Measurements from ENCODE around the gene HSPA8.

The HSPA8 gene

DNA sequence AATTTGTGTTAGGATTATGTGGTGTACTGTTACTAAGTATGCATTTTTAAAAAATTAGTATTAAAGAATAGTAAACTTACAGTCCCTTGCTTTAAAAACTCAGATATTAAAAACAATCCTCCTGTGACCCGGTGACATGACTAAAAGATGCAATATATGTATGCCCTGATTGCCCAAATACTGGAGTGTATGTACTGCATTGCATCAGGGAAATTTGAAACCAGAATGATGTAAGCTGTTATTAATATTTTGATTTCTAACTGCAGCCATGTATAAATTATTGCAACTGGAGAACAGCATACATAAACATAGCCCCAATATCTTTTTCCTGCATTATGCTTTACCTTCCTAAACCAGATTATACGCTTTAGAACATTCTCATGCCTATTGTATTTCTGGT is 3.7 kb upstream of the HSPA8 start:
- DNase-seq (ENCODE audit: low spot score): no peak
- Histone ChIP-seq H4K91ac (ENCODE audit: low read depth, low read length, poor library complexity) (no peak overlapping the region), H3K27me3 (ENCODE audit: control insufficient read depth in 3 of 3, insufficient read depth in 3 of 3, low read depth in 1 of 3, low read length in 3 of 3) (no peaks in the 10 kb centered on the region), H3K79me1 (ENCODE audit: low read depth, low read length) (no peaks in the 10 kb centered on the region), H2AFZ (ENCODE audit: low read length) (no peak overlapping the region), H3K14ac (ENCODE audit: low read length) (no peak overlapping the region), H3K4me2 (ENCODE audit: insufficient read depth, low read length, poor library complexity, severe bottlenecking) (no peak overlapping the region), H3K18ac (ENCODE audit: low read length) (no peak overlapping the region), H3K27ac (replicated peaks; ENCODE audit: low read length) (no peak overlapping the region), H3K4me1 (ENCODE audit: control insufficient read depth in 2 of 2, insufficient read depth in 1 of 2, low read depth in 1 of 2, low read length in 2 of 2) (peaks cover 0 to 12% of the 10 kb centered on the region in 2 donors), H3K36me3 (replicated peaks in 1 of 2; ENCODE audit: control insufficient read depth in 2 of 2, insufficient read depth in 2 of 2, low read length in 2 of 2) (peaks cover under 1 to 11% of the 10 kb centered on the region in 2 donors), H2AK5ac (ENCODE audit: low read depth, low read length) (no peak overlapping the region), H3K9ac (ENCODE audit: low read depth, low read length, poor library complexity) (no peak overlapping the region), H2BK15ac (ENCODE audit: low read length) (no peak overlapping the region), H3K4ac (ENCODE audit: low read length) (no peak overlapping the region), H3K23ac (ENCODE audit: low read depth, low read length, poor library complexity) (no peak overlapping the region), H2BK120ac (ENCODE audit: low read depth, low read length) (no peak overlapping the region), H3K4me3 (ENCODE audit: low read length in 2 of 2) (no peak overlapping the region), H4K8ac (ENCODE audit: low read depth, low read length) (no peak overlapping the region), H2BK12ac (ENCODE audit: low read length) (no peak overlapping the region), H3K9me3 (replicated peaks in 1 of 2; ENCODE audit: control insufficient read depth in 2 of 2, insufficient read depth in 1 of 2, low read depth in 1 of 2, low read length in 2 of 2) (no peaks in the 10 kb centered on the region), H2BK5ac (ENCODE audit: low read length) (no peak overlapping the region)
- no CpG with 5 or more reads among the region's 2 CpGs for WGBS, 2 donors (ENCODE audit: extremely low coverage in 2 of 2, insufficient read length in 2 of 2, insufficient replicate concordance in 1 of 2)

DNA sequence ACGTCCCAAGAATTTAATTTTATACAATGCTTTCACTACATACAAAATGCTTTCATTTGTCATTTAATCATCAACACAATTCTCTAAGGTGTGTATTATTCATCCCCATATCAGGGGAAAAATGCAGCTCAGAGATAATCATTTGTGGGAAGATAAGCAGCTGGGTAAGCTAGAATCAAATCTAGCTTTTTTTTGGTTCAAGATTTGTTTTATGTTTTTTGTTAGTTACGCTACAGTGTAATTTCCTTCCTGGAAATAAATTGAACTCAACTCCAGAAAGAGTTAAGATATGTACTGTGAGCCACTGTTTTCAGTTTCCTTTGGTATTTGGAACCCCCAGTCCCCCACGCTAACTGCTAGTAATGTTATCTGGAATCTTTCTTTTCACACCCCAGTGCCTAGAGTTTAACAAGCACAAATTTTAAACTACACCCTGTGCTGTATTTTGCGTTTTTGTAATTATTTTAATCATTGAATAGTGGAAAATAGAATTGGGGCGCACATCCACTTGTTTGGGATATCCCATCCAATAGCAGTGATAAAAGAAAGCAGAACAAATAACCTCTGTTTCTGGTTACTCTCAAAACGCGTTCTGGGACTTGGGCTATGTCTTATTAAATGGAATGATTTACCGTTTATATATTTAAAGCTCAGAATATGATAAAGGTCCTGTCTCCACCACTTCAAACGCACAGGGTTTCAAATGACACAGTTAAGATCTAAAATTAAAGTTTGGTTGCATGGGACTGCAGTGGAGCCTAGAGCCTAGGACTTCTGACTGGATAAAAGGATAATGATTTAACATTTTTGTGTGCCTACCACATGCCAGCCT is 2.1 kb upstream of the HSPA8 start:
- no peak overlapping the region for H2AK5ac ChIP-seq (ENCODE audit: low read depth, low read length)
- H4K91ac ChIP-seq (ENCODE audit: low read depth, low read length, poor library complexity): no peak overlapping the region
- no peak for DNase-seq (ENCODE audit: low spot score)
- H4K8ac ChIP-seq (ENCODE audit: low read depth, low read length): no peak overlapping the region
- H2AFZ ChIP-seq (ENCODE audit: low read length): peak overlapping the region; percentile 79
- no peak overlapping the region for H2BK5ac ChIP-seq (ENCODE audit: low read length)
- peaks cover 3 to 21% of the 10 kb centered on the region in 2 donors for H3K4me1 ChIP-seq (ENCODE audit: control insufficient read depth in 2 of 2, insufficient read depth in 1 of 2, low read depth in 1 of 2, low read length in 2 of 2)
- no peak overlapping the region for H3K9ac ChIP-seq (ENCODE audit: low read depth, low read length, poor library complexity)
- no peak overlapping the region for H3K4ac ChIP-seq (ENCODE audit: low read length)
- H2BK12ac ChIP-seq (ENCODE audit: low read length): no peak overlapping the region
- no peak overlapping the region for H3K27ac ChIP-seq (replicated peaks; ENCODE audit: low read length)
- no peaks in the 10 kb centered on the region for H3K27me3 ChIP-seq (ENCODE audit: control insufficient read depth in 3 of 3, insufficient read depth in 3 of 3, low read depth in 1 of 3, low read length in 3 of 3)
- no peaks in the 10 kb centered on the region for H3K9me3 ChIP-seq (replicated peaks in 1 of 2; ENCODE audit: control insufficient read depth in 2 of 2, insufficient read depth in 1 of 2, low read depth in 1 of 2, low read length in 2 of 2)
- peaks cover 14 to 27% of the 10 kb centered on the region in 2 donors for H3K36me3 ChIP-seq (replicated peaks in 1 of 2; ENCODE audit: control insufficient read depth in 2 of 2, insufficient read depth in 2 of 2, low read length in 2 of 2)
- no peak overlapping the region for H3K4me2 ChIP-seq (ENCODE audit: insufficient read depth, low read length, poor library complexity, severe bottlenecking)
- H3K14ac ChIP-seq (ENCODE audit: low read length): no peak overlapping the region
- H3K79me1 ChIP-seq (ENCODE audit: low read depth, low read length): no peaks in the 10 kb centered on the region
- no peak overlapping the region for H3K18ac ChIP-seq (ENCODE audit: low read length)
- H2BK15ac ChIP-seq (ENCODE audit: low read length): no peak overlapping the region
- H3K4me3 ChIP-seq (ENCODE audit: low read length in 2 of 2): peak overlapping the region in 1 of 2 donors; percentile 98
- no peak overlapping the region for H2BK120ac ChIP-seq (ENCODE audit: low read depth, low read length)
- no CpG with 5 or more reads among the region's 9 CpGs for WGBS, 2 donors (ENCODE audit: extremely low coverage in 2 of 2, insufficient read length in 2 of 2, insufficient replicate concordance in 1 of 2)
- H3K23ac ChIP-seq (ENCODE audit: low read depth, low read length, poor library complexity): no peak overlapping the region

DNA sequence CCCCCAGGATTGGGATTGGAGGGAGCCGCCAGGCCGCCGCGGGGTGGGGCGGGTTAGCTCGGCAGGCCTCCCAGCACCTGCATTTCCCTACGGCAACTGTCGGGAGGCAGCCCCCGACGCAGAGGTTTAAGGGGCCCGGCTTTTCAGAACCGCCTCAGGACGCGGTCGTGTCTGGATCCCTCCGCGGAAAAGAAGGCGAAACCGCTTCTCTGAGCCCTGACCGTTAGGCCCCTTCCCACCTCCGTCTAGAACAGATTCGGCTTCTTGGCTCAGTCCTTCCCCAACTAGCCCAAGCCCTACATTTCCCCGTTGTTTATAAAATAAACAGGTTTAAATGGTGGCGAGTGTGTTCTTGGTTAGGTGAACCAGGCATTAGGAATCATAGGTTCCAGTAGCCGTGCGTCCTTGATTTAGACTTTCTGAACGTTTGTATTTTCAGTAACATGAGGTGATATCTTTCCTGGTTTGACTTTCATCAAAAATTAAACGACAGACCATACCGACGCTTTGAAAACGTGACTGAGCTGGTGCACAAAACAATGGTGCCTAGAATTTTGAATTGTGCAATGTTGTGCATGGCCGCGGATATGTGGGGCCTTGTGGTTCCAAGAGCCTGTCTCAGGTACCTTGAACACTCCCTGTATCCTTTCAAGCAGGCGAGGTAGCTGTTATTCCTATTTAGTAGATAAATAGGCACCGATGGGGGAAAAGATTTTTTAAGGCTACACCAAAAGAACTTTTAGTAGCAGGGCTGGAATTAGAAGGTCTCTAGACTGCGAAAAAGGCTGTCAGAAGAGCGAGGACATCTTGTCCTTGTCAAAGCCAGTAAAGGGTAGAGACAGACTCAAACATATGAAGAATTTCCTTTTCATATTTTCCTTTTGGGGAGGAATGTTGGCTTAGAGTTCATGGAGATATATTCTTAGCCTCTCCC is 1.2 kb upstream of the HSPA8 start:
- Histone ChIP-seq H3K23ac (ENCODE audit: low read depth, low read length, poor library complexity) (peak overlapping the region; percentile 70), H3K4ac (ENCODE audit: low read length) (peak overlapping the region; percentile 99), H4K91ac (ENCODE audit: low read depth, low read length, poor library complexity) (peak overlapping the region; percentile 93), H3K27me3 (ENCODE audit: control insufficient read depth in 3 of 3, insufficient read depth in 3 of 3, low read depth in 1 of 3, low read length in 3 of 3) (no peaks in the 10 kb centered on the region), H2AK5ac (ENCODE audit: low read depth, low read length) (peak overlapping the region; percentile 96), H3K79me1 (ENCODE audit: low read depth, low read length) (no peaks in the 10 kb centered on the region), H2BK12ac (ENCODE audit: low read length) (no peak overlapping the region), H2BK5ac (ENCODE audit: low read length) (peak overlapping the region; percentile 99), H3K27ac (replicated peaks; ENCODE audit: low read length) (peak overlapping the region; percentile 98), H4K8ac (ENCODE audit: low read depth, low read length) (peak overlapping the region; percentile 52), H3K14ac (ENCODE audit: low read length) (peak overlapping the region; percentile 61), H2AFZ (ENCODE audit: low read length) (peak overlapping the region; percentile 79), H3K4me1 (ENCODE audit: control insufficient read depth in 2 of 2, insufficient read depth in 1 of 2, low read depth in 1 of 2, low read length in 2 of 2) (peaks cover 3 to 24% of the 10 kb centered on the region in 2 donors), H3K9me3 (replicated peaks in 1 of 2; ENCODE audit: control insufficient read depth in 2 of 2, insufficient read depth in 1 of 2, low read depth in 1 of 2, low read length in 2 of 2) (no peaks in the 10 kb centered on the region), H2BK120ac (ENCODE audit: low read depth, low read length) (no peak overlapping the region), H3K9ac (ENCODE audit: low read depth, low read length, poor library complexity) (peak overlapping the region; percentile 94), H2BK15ac (ENCODE audit: low read length) (peak overlapping the region; percentile 86), H3K4me3 (ENCODE audit: low read length in 2 of 2) (peak overlapping the region; percentile 94 to 98), H3K4me2 (ENCODE audit: insufficient read depth, low read length, poor library complexity, severe bottlenecking) (peak overlapping the region; percentile 59), H3K18ac (ENCODE audit: low read length) (peak overlapping the region; percentile 99), H3K36me3 (replicated peaks in 1 of 2; ENCODE audit: control insufficient read depth in 2 of 2, insufficient read depth in 2 of 2, low read length in 2 of 2) (peaks cover 23 to 36% of the 10 kb centered on the region in 2 donors)
- WGBS, 2 donors (ENCODE audit: extremely low coverage in 2 of 2, insufficient read length in 2 of 2, insufficient replicate concordance in 1 of 2): no CpG with 5 or more reads among the region's 37 CpGs
- DNase-seq (ENCODE audit: low spot score): no peak
